CD4-positive, alpha-beta T cell (primary cell): ENCODE measurements around the gene CORIN. TPM values are rescaled to one million over a fixed set of nuclear protein-coding genes. Genes with fewer than 3 reads are reported as not detected.

Experiments used
- ATAC-seq: fragments of 200-7000 bp; cut with Tn5 transposase; one replicate; pipeline ENCODE4 v1.10.0; 2022; ENCODE audit warnings: mild to moderate bottlenecking; ENCODE audit not compliant: poor library complexity
- CTCF ChIA-PET: fragments of 350-600 bp; sonication (Branson Sonifier 250); formaldehyde crosslinking; loops from one replicate; lab custom pipeline; 2021; ENCODE audit warnings: antibody characterized with exemption, inconsistent platforms; lab: Charles Lee
- POLR2A ChIA-PET: fragments of 350-600 bp; sonication (Branson Sonifier 250); formaldehyde crosslinking; loops from one replicate; lab custom pipeline; 2021; ENCODE audit warnings: antibody characterized with exemption, inconsistent platforms; lab: Charles Lee
- DNase-seq, 14 experiments: peaks; one replicate each; pipeline ENCODE4 v3.0.0-alpha.2; 2013 to 2020; ENCODE audit warnings: mixed read lengths in 2 of 14
- H3K27ac ChIP-seq, 2 donors: one replicate each; pipeline versions ENCODE4 v1.5.1 to v1.7.0; 2013; ENCODE audit warnings: low read length in 2 of 2, low read depth in 1 of 2, mild to moderate bottlenecking in 1 of 2
- H3K27me3 ChIP-seq, 2 experiments: 1 replicate in 1 of 2; 2 replicates in 1 of 2; pipeline versions ENCODE4 v1.6.1 to v1.7.0; 2013; ENCODE audit warnings: low read length in 2 of 2, control low read depth in 1 of 2, mild to moderate bottlenecking in 1 of 2, moderate library complexity in 1 of 2; ENCODE audit not compliant: insufficient read depth in 2 of 2, control insufficient read depth in 1 of 2
- H3K36me3 ChIP-seq: one replicate; pipeline ENCODE4 v1.6.1; 2013; ENCODE audit warnings: low read length, control low read depth; ENCODE audit not compliant: insufficient read depth
- H3K4me1 ChIP-seq: one replicate; pipeline ENCODE4 v1.6.1; 2013; ENCODE audit warnings: low read length, control low read depth; ENCODE audit not compliant: insufficient read depth
- H3K4me3 ChIP-seq: one replicate; pipeline ENCODE4 v1.5.1; 2013; ENCODE audit warnings: mild to moderate bottlenecking, low read length, moderate library complexity
- H3K9me3 ChIP-seq, 2 experiments: 1 replicate in 1 of 2; 2 replicates in 1 of 2; pipeline versions ENCODE4 v1.6.1 to v1.7.0; 2013; ENCODE audit warnings: low read length in 2 of 2, mild to moderate bottlenecking in 2 of 2, control low read depth in 1 of 2, moderate library complexity in 1 of 2; ENCODE audit not compliant: control insufficient read depth in 1 of 2, insufficient read depth in 1 of 2
- H3K27ac Mint-ChIP-seq: one replicate; pipeline ENCODE4 v1.8.0; 2020; ENCODE audit warnings: mixed read lengths
- H3K27me3 Mint-ChIP-seq: one replicate; pipeline ENCODE4 v1.8.0; 2021; ENCODE audit warnings: mixed read lengths
- H3K36me3 Mint-ChIP-seq: one replicate; pipeline ENCODE4 v1.8.0; 2021; ENCODE audit warnings: low read depth, mixed read lengths
- H3K4me1 Mint-ChIP-seq: one replicate; pipeline ENCODE4 v1.8.0; 2021; ENCODE audit warnings: low read depth, mixed read lengths
- H3K4me3 Mint-ChIP-seq: one replicate; pipeline ENCODE4 v1.8.0; 2020; ENCODE audit warnings: mild to moderate bottlenecking, mixed read lengths
- H3K9me3 Mint-ChIP-seq: one replicate; pipeline ENCODE4 v1.8.0; 2020; ENCODE audit warnings: mixed read lengths
- CTCF ChIP-seq: fragments of 200-600 bp; IDR thresholded peaks from one replicate; pipeline ENCODE4 v1.8.0; 2022; ENCODE audit warnings: antibody characterized with exemption, mild to moderate bottlenecking
- intact Hi-C, 2 experiments: fragments of 100-400 bp; cut with DNase I in 1 of 2; cut with micrococcal nuclease in 1 of 2; formaldehyde crosslinking; loops; one replicate each; pipeline versions ENCODE4 v1.15.1 to v1.9.0; 2023 to 2025; cut with DNase I, micrococcal nuclease
- total RNA-seq, 174 experiments: library from RNA in 2 of 174; stranded (reverse) in 2 of 174; gene quantifications; one replicate each; pipeline ENCODE4 v1.2.3 and lab custom pipeline; 2021 to 2026

The CORIN gene
- total RNA-seq, 2 experiments from 2014 or later: 0.14 TPM; not detected in 1

- ChIA-PET POLR2A (no interaction called here), CTCF (no interaction called here)
- H3K27me3 Mint-ChIP-seq: peaks cover 26% of the 10 kb centered on the region
- H3K27ac Mint-ChIP-seq: no peak overlapping the region
- no peaks in the 10 kb centered on the region for H3K36me3 ChIP-seq
- H3K27ac ChIP-seq: no peak overlapping the region
- ATAC-seq: no peak
- H3K27me3 ChIP-seq: peaks cover 0 to 5% of the 10 kb centered on the region in 2 experiments
- no peak for DNase-seq
- no peaks in the 10 kb centered on the region for H3K36me3 Mint-ChIP-seq
- H3K4me1 ChIP-seq: no peaks in the 10 kb centered on the region
- no peak overlapping the region for H3K4me3 ChIP-seq
- no peak for TF ChIP-seq CTCF
- intact Hi-C loops: no loop called here
- no peaks in the 10 kb centered on the region for H3K9me3 ChIP-seq
- no peaks in the 10 kb centered on the region for H3K9me3 Mint-ChIP-seq
- H3K4me3 Mint-ChIP-seq: no peak overlapping the region
- no peaks in the 10 kb centered on the region for H3K4me1 Mint-ChIP-seq
Measured at GRCh38 chr4:47646372-47646771, 191.5 kb downstream of the CORIN start.

GRCh38 chr4:47643845-47644244 lies 194.0 kb downstream of the CORIN start:
- CTCF ChIA-PET: no interaction called here

GRCh38 chr4:47642985-47643760 lies 194.7 kb downstream of the CORIN start:
- Mint-ChIP-seq H3K4me3 (no peak overlapping the region), H3K36me3 (no peaks in the 10 kb centered on the region), H3K27ac (no peak overlapping the region), H3K27me3 (peaks cover 23% of the 10 kb centered on the region), H3K4me1 (no peaks in the 10 kb centered on the region), H3K9me3 (peaks cover under 1% of the 10 kb centered on the region)
- Histone ChIP-seq H3K27me3 (peaks cover 0 to 3% of the 10 kb centered on the region in 2 experiments), H3K4me1 (no peaks in the 10 kb centered on the region), H3K4me3 (no peak overlapping the region), H3K9me3 (no peaks in the 10 kb centered on the region), H3K36me3 (no peaks in the 10 kb centered on the region), H3K27ac (no peak overlapping the region)
- TF ChIP-seq CTCF: no peak
- ChIA-PET POLR2A (no interaction called here), CTCF (no interaction called here)
- ATAC-seq (no peak), DNase-seq (no peak)
- intact Hi-C loops: no loop called here

More at GRCh38 chr4:47643845-47644244, 194.0 kb downstream of the CORIN start:
- peaks cover 0 to 3% of the 10 kb centered on the region in 2 experiments for H3K27me3 ChIP-seq
- no peaks in the 10 kb centered on the region for H3K4me1 Mint-ChIP-seq
- H3K9me3 ChIP-seq: no peaks in the 10 kb centered on the region
- H3K36me3 Mint-ChIP-seq: no peaks in the 10 kb centered on the region
- no peak overlapping the region for H3K27ac Mint-ChIP-seq
- no peaks in the 10 kb centered on the region for H3K4me1 ChIP-seq
- POLR2A ChIA-PET: no interaction called here
- H3K4me3 ChIP-seq: no peak overlapping the region
- H3K9me3 Mint-ChIP-seq: no peaks in the 10 kb centered on the region
- no peak overlapping the region for H3K4me3 Mint-ChIP-seq
- no peak overlapping the region for H3K27ac ChIP-seq
- peaks cover 18% of the 10 kb centered on the region for H3K27me3 Mint-ChIP-seq
- intact Hi-C loops: no loop called here
- no peaks in the 10 kb centered on the region for H3K36me3 ChIP-seq
- TF ChIP-seq CTCF: no peak
- DNase-seq (no peak), ATAC-seq (no peak)
